Astrocyte (in vitro differentiated cells and primary cell): ENCODE results near the gene KRT74. TPM values are rescaled to one million over a fixed set of nuclear protein-coding genes. Genes with fewer than 3 reads are reported as not detected.

Experiments
- DNase-seq: peaks from one replicate; pipeline ENCODE4 v3.0.0-alpha.2; 2010; ENCODE audit warnings: low read depth
- FAIRE-seq: peaks from 2 replicates; lab custom pipeline; 2011; peaks lifted over from hg19 to GRCh38; lab: Jason Lieb, UNC
- H2AFZ ChIP-seq: 2 replicates; pipeline ENCODE4 v1.6.0; 2012; ENCODE audit warnings: low read depth, low read length, inconsistent platforms
- H3K27ac ChIP-seq: 2 replicates; pipeline ENCODE4 v1.5.1; 2011; ENCODE audit warnings: low read depth, low read length, inconsistent platforms
- H3K27me3 ChIP-seq: 2 replicates; pipeline ENCODE4 v1.6.0; 2011; ENCODE audit warnings: low read length, inconsistent platforms; ENCODE audit not compliant: insufficient read depth
- H3K36me3 ChIP-seq: 2 replicates; pipeline ENCODE4 v1.5.1; 2011; ENCODE audit warnings: low read length, inconsistent platforms; ENCODE audit not compliant: insufficient read depth
- H3K4me1 ChIP-seq: 2 replicates; pipeline ENCODE4 v1.5.1; 2011; ENCODE audit warnings: low read length, inconsistent platforms; ENCODE audit not compliant: insufficient read depth
- H3K4me2 ChIP-seq: 2 replicates; pipeline ENCODE4 v1.6.0; 2012; ENCODE audit warnings: low read length, inconsistent platforms
- H3K4me3 ChIP-seq: 2 replicates; pipeline ENCODE4 v1.5.1; 2011; ENCODE audit warnings: low read depth, mild to moderate bottlenecking, low read length, inconsistent platforms; ENCODE audit not compliant: insufficient read depth
- H3K79me2 ChIP-seq: 2 replicates; pipeline ENCODE4 v1.6.0; 2012; ENCODE audit warnings: mild to moderate bottlenecking, low read length, inconsistent platforms; ENCODE audit not compliant: insufficient read depth
- H3K9ac ChIP-seq: 2 replicates; pipeline ENCODE4 v1.6.0; 2012; ENCODE audit warnings: mild to moderate bottlenecking, low read length, inconsistent platforms
- H3K9me3 ChIP-seq: 2 replicates; pipeline ENCODE4 v1.5.1; 2012; ENCODE audit warnings: low read depth, mild to moderate bottlenecking, low read length, inconsistent platforms; ENCODE audit not compliant: insufficient read depth
- H4K20me1 ChIP-seq: 2 replicates; pipeline ENCODE4 v1.6.0; 2012; ENCODE audit warnings: low read length, inconsistent platforms; ENCODE audit not compliant: insufficient read depth
- H3K27ac Mint-ChIP-seq: one replicate; pipeline ENCODE4 v1.8.0; 2021; ENCODE audit warnings: mild to moderate bottlenecking, mixed read lengths; ENCODE audit not compliant: unreplicated experiment
- H3K27me3 Mint-ChIP-seq: one replicate; pipeline ENCODE4 v1.8.0; 2021; ENCODE audit warnings: low read depth, mixed read lengths; ENCODE audit not compliant: unreplicated experiment
- H3K36me3 Mint-ChIP-seq: one replicate; pipeline ENCODE4 v1.8.0; 2021; ENCODE audit warnings: low read depth, mixed read lengths; ENCODE audit not compliant: unreplicated experiment
- H3K4me1 Mint-ChIP-seq: one replicate; pipeline ENCODE4 v1.8.0; 2021; ENCODE audit warnings: low read depth, mixed read lengths; ENCODE audit not compliant: unreplicated experiment
- H3K4me3 Mint-ChIP-seq: one replicate; pipeline ENCODE4 v1.8.0; 2021; ENCODE audit warnings: mild to moderate bottlenecking, moderate library complexity, mixed read lengths; ENCODE audit not compliant: unreplicated experiment
- H3K9me3 Mint-ChIP-seq: one replicate; pipeline ENCODE4 v1.8.0; 2021; ENCODE audit warnings: mild to moderate bottlenecking, mixed read lengths; ENCODE audit not compliant: unreplicated experiment
- CTCF ChIP-seq: IDR thresholded peaks from 2 replicates; pipeline ENCODE4 v1.5.1; 2011; ENCODE audit warnings: low read depth, mild to moderate bottlenecking, inconsistent platforms, low read length, moderate library complexity; ENCODE audit not compliant: insufficient read depth
- EZH2 ChIP-seq: IDR thresholded peaks from 2 replicates; pipeline ENCODE4 v1.6.1; 2012; ENCODE audit warnings: mild to moderate bottlenecking, low read length, inconsistent platforms; ENCODE audit not compliant: insufficient read depth
- total RNA-seq: library from RNA; stranded (reverse); gene quantifications from 2 replicates; pipeline ENCODE4 v1.2.1, GENCODE V29; 2021

Gene KRT74
- total RNA-seq, 1 donor from 2014 or later = not detected

- H3K27me3 ChIP-seq = no peaks in the 10 kb centered on the region
- no peaks in the 10 kb centered on the region for H3K36me3 ChIP-seq
- no peak overlapping the region for H3K9ac ChIP-seq
- TF ChIP-seq EZH2 = no peak
- H3K9me3 ChIP-seq = no peaks in the 10 kb centered on the region
- no peak overlapping the region for H3K27ac ChIP-seq
- no peak overlapping the region for H2AFZ ChIP-seq
- peaks cover 8% of the 10 kb centered on the region for H3K9me3 Mint-ChIP-seq
- no peak overlapping the region for H3K27ac Mint-ChIP-seq
- H3K4me2 ChIP-seq = no peak overlapping the region
- FAIRE-seq (no peak), DNase-seq (no peak)
- peaks cover 5% of the 10 kb centered on the region for H3K36me3 Mint-ChIP-seq
- H4K20me1 ChIP-seq = no peaks in the 10 kb centered on the region
- no peak overlapping the region for H3K4me3 Mint-ChIP-seq
- H3K27me3 Mint-ChIP-seq = peaks cover 64% of the 10 kb centered on the region
- H3K4me1 Mint-ChIP-seq = peaks cover 3% of the 10 kb centered on the region
- H3K4me1 ChIP-seq = no peaks in the 10 kb centered on the region
- H3K4me3 ChIP-seq = no peak overlapping the region
- no peaks in the 10 kb centered on the region for H3K79me2 ChIP-seq
Measured at GRCh38 chr12:52529846-52530245, 43.8 kb downstream of the KRT74 start.

GRCh38 chr12:52529417-52529816 lies 44.2 kb downstream of the KRT74 start:
- Mint-ChIP-seq H3K36me3 (peaks cover 5% of the 10 kb centered on the region), H3K9me3 (peaks cover 8% of the 10 kb centered on the region), H3K27ac (no peak overlapping the region), H3K27me3 (peaks cover 66% of the 10 kb centered on the region), H3K4me3 (no peak overlapping the region), H3K4me1 (peaks cover 3% of the 10 kb centered on the region)
- no peak for TF ChIP-seq EZH2
- TF ChIP-seq CTCF = no peak
- no peaks in the 10 kb centered on the region for H3K9me3 ChIP-seq
- no peak overlapping the region for H2AFZ ChIP-seq
- H3K4me1 ChIP-seq = no peaks in the 10 kb centered on the region
- H3K27me3 ChIP-seq = no peaks in the 10 kb centered on the region
- no peak overlapping the region for H3K4me3 ChIP-seq
- no peak overlapping the region for H3K27ac ChIP-seq
- no peaks in the 10 kb centered on the region for H3K79me2 ChIP-seq
- no peaks in the 10 kb centered on the region for H3K36me3 ChIP-seq
- H4K20me1 ChIP-seq = no peaks in the 10 kb centered on the region
- FAIRE-seq = no peak
- H3K4me2 ChIP-seq = no peak overlapping the region
- DNase-seq = no peak
- no peak overlapping the region for H3K9ac ChIP-seq

GRCh38 chr12:52528641-52529143 lies 45.0 kb downstream of the KRT74 start:
- Histone ChIP-seq H3K4me1 (no peaks in the 10 kb centered on the region), H4K20me1 (no peaks in the 10 kb centered on the region), H3K9me3 (no peaks in the 10 kb centered on the region), H2AFZ (no peak overlapping the region), H3K4me3 (no peak overlapping the region), H3K9ac (no peak overlapping the region), H3K4me2 (no peak overlapping the region), H3K36me3 (no peaks in the 10 kb centered on the region), H3K27ac (no peak overlapping the region), H3K27me3 (no peaks in the 10 kb centered on the region), H3K79me2 (no peaks in the 10 kb centered on the region)
- Mint-ChIP-seq H3K4me1 (peaks cover 3% of the 10 kb centered on the region), H3K27ac (no peak overlapping the region), H3K27me3 (peaks cover 64% of the 10 kb centered on the region), H3K36me3 (peaks cover 5% of the 10 kb centered on the region), H3K9me3 (peaks cover 8% of the 10 kb centered on the region), H3K4me3 (no peak overlapping the region)
- no peak for FAIRE-seq
- no peak for DNase-seq
- TF ChIP-seq CTCF = no peak
- TF ChIP-seq EZH2 = no peak
